GM23338 (cell line): Measurements from ENCODE around the gene C22orf15.

Experiments used
- CREB1 ChIP-seq: fragments of 250-450 bp; sonication (Bioruptor Pico); IDR thresholded peaks from 2 replicates; pipeline ENCODE4 v1.5.0; 2020; ENCODE audit warnings: low read depth, mild to moderate bottlenecking, moderate library complexity
- EZH2 ChIP-seq: fragments of 200-600 bp; sonication (generic); IDR thresholded peaks from one replicate; pipeline ENCODE4 v1.8.0; 2017; ENCODE audit warnings: antibody characterized with exemption, mild to moderate bottlenecking, low read depth; ENCODE audit not compliant: unreplicated experiment
- EZH2phosphoT487 ChIP-seq: fragments of 200-600 bp; sonication (generic); IDR thresholded peaks from one replicate; pipeline ENCODE4 v1.8.1; 2018; ENCODE audit warnings: antibody characterized with exemption; ENCODE audit not compliant: unreplicated experiment
- JUNB ChIP-seq: IDR thresholded peaks from one replicate; pipeline ENCODE4 v1.6.1; 2016; ENCODE audit warnings: antibody characterized with exemption; ENCODE audit not compliant: unreplicated experiment
- POLR2AphosphoS5 ChIP-seq: IDR thresholded peaks from 2 replicates; pipeline ENCODE4 v1.6.1; 2016; ENCODE audit warnings: antibody characterized with exemption, low read depth
- STAT1 ChIP-seq: IDR thresholded peaks from one replicate; pipeline ENCODE4 v1.6.1; 2016; ENCODE audit warnings: antibody characterized with exemption; ENCODE audit not compliant: unreplicated experiment
- ZNF114 ChIP-seq: fragments of 250-450 bp; sonication (Bioruptor Pico); IDR thresholded peaks from 2 replicates; pipeline ENCODE4 v1.5.0; 2020; ENCODE audit warnings: mild to moderate bottlenecking, moderate library complexity
- TF ChIP-seq, protein P1 (sequence below), 2 experiments: fragments of 200-600 bp in 1 of 2; sonication (generic) in 1 of 2; conservative IDR thresholded peaks; 2 replicates each; pipeline versions ENCODE4 v1.5.1 to v1.6.1; 2016 to 2017; ENCODE audit warnings: antibody characterized with exemption in 2 of 2, low read depth in 2 of 2, mild to moderate bottlenecking in 2 of 2, moderate library complexity in 1 of 2
- TF ChIP-seq, protein P2 (sequence below): IDR thresholded peaks from one replicate; pipeline ENCODE4 v1.6.1; 2018; ENCODE audit warnings: antibody characterized with exemption; ENCODE audit not compliant: unreplicated experiment
- TF ChIP-seq, protein P3 (sequence below): IDR thresholded peaks from 2 replicates; pipeline ENCODE4 v1.6.1; 2016; ENCODE audit warnings: antibody characterized with exemption

DNA sequence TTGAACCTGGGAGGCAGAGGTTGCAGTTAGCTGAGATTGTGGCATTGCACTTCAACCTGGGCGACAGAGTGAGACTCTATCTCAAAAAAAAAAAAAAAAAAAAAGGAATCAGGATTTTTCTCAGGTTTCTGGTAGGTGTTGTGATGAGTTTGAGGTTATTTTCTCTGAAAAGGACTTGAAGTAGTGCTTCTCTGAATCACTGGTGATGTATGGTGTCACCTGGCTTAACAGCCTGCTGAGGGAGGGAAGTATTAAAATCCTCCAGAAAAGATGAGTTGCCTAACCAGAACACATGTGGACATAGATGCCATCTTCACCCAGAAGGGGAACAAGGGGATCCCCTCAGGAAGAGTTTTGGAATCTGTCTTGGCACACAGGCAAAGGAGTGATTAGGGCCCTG, 44.0 kb downstream of the C22orf15 start:
- TF ChIP-seq, protein P1, sequence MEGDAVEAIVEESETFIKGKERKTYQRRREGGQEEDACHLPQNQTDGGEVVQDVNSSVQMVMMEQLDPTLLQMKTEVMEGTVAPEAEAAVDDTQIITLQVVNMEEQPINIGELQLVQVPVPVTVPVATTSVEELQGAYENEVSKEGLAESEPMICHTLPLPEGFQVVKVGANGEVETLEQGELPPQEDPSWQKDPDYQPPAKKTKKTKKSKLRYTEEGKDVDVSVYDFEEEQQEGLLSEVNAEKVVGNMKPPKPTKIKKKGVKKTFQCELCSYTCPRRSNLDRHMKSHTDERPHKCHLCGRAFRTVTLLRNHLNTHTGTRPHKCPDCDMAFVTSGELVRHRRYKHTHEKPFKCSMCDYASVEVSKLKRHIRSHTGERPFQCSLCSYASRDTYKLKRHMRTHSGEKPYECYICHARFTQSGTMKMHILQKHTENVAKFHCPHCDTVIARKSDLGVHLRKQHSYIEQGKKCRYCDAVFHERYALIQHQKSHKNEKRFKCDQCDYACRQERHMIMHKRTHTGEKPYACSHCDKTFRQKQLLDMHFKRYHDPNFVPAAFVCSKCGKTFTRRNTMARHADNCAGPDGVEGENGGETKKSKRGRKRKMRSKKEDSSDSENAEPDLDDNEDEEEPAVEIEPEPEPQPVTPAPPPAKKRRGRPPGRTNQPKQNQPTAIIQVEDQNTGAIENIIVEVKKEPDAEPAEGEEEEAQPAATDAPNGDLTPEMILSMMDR (conservative IDR thresholded peaks at IDR 0.05; ENCODE audit: low read depth in 2 of 2), result no peak
- no peak for TF ChIP-seq POLR2AphosphoS5
- no peak for TF ChIP-seq EZH2
- TF ChIP-seq, protein P2, sequence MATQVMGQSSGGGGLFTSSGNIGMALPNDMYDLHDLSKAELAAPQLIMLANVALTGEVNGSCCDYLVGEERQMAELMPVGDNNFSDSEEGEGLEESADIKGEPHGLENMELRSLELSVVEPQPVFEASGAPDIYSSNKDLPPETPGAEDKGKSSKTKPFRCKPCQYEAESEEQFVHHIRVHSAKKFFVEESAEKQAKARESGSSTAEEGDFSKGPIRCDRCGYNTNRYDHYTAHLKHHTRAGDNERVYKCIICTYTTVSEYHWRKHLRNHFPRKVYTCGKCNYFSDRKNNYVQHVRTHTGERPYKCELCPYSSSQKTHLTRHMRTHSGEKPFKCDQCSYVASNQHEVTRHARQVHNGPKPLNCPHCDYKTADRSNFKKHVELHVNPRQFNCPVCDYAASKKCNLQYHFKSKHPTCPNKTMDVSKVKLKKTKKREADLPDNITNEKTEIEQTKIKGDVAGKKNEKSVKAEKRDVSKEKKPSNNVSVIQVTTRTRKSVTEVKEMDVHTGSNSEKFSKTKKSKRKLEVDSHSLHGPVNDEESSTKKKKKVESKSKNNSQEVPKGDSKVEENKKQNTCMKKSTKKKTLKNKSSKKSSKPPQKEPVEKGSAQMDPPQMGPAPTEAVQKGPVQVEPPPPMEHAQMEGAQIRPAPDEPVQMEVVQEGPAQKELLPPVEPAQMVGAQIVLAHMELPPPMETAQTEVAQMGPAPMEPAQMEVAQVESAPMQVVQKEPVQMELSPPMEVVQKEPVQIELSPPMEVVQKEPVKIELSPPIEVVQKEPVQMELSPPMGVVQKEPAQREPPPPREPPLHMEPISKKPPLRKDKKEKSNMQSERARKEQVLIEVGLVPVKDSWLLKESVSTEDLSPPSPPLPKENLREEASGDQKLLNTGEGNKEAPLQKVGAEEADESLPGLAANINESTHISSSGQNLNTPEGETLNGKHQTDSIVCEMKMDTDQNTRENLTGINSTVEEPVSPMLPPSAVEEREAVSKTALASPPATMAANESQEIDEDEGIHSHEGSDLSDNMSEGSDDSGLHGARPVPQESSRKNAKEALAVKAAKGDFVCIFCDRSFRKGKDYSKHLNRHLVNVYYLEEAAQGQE, result no peak
- TF ChIP-seq CREB1 (CRISPR knock-in tag), result no peak
- no peak for TF ChIP-seq EZH2phosphoT487
- no peak for TF ChIP-seq ZNF114 (CRISPR knock-in tag)
- TF ChIP-seq JUNB, result no peak
- TF ChIP-seq, protein P3, sequence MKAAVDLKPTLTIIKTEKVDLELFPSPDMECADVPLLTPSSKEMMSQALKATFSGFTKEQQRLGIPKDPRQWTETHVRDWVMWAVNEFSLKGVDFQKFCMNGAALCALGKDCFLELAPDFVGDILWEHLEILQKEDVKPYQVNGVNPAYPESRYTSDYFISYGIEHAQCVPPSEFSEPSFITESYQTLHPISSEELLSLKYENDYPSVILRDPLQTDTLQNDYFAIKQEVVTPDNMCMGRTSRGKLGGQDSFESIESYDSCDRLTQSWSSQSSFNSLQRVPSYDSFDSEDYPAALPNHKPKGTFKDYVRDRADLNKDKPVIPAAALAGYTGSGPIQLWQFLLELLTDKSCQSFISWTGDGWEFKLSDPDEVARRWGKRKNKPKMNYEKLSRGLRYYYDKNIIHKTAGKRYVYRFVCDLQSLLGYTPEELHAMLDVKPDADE, result no peak
- no peak for TF ChIP-seq STAT1
